Cardiac muscle cell (in vitro differentiated cells and primary cell): Measurements from ENCODE around the gene WDR19. TPM values are rescaled to one million over a fixed set of nuclear protein-coding genes. Genes with fewer than 3 reads are reported as not detected.
"Not testable (repeated sequence)": the region's sequence is repeated elsewhere in the genome, so short reads cannot be mapped to it uniquely, and the experiment has no call there.

Source experiments
- DNase-seq, 2 donors: peaks; one replicate each; pipeline versions ENCODE4 v3.0.0 to v3.0.0-alpha.2; 2010 to 2017; ENCODE audit warnings: low read depth in 1 of 2, low spot score in 1 of 2
- H3K27ac ChIP-seq: fragments of 200-600 bp; sonication (generic); 2 replicates; pipeline ENCODE4 v1.5.1; 2016
- H3K27me3 ChIP-seq: fragments of 200-600 bp; sonication (generic); 2 replicates; pipeline ENCODE4 v1.6.0; 2016; ENCODE audit warnings: control low read depth
- H3K36me3 ChIP-seq: fragments of 200-600 bp; sonication (generic); 2 replicates; pipeline ENCODE4 v1.5.1; 2016; ENCODE audit warnings: control low read depth
- H3K4me1 ChIP-seq: fragments of 200-600 bp; sonication (generic); 2 replicates; pipeline ENCODE4 v1.8.1; 2017; ENCODE audit warnings: low read depth, mild to moderate bottlenecking, mixed run types
- H3K4me3 ChIP-seq: fragments of 200-600 bp; sonication (generic); 2 replicates; pipeline ENCODE4 v1.5.1; 2016; ENCODE audit warnings: mild to moderate bottlenecking
- H3K9me3 ChIP-seq: fragments of 200-600 bp; sonication (generic); 2 replicates; pipeline ENCODE4 v1.5.1; 2017; ENCODE audit warnings: low read depth, mild to moderate bottlenecking, control low read depth
- CTCF ChIP-seq: IDR thresholded peaks from 2 replicates; pipeline ENCODE4 v1.5.1; 2012; ENCODE audit warnings: low read depth, mild to moderate bottlenecking, low read length
- polyA plus RNA-seq: library from polyadenylated mRNA; unstranded; fragments of >200 nt; fragmentation: Nextera tagmentation; extraction: Ambion mirVana; gene quantifications from 2 replicates; pipeline ENCODE4 v1.2.1, GENCODE V29; 2016
- total RNA-seq: library from RNA; depleted of rRNA; stranded (reverse); fragments of >200 nt; gene quantifications from 2 replicates; pipeline ENCODE4 v1.2.3, GENCODE V29; 2016

Gene WDR19
- total and polyA plus RNA-seq, 2 experiments from 2014 or later = 28.2 to 50.3 TPM

GRCh38 chr4:39274503-39274902 lies 92.2 kb downstream of the WDR19 start:
- Histone ChIP-seq H3K36me3 (peaks cover 36% of the 10 kb centered on the region), H3K9me3 (no peaks in the 10 kb centered on the region), H3K4me1 (no peaks in the 10 kb centered on the region), H3K27ac (no peak overlapping the region), H3K27me3 (no peaks in the 10 kb centered on the region), H3K4me3 (no peak overlapping the region)
- no peak for TF ChIP-seq CTCF
- DNase-seq = no peak

- DNase-seq, H3K27ac ChIP-seq, H3K4me3 ChIP-seq, H3K27me3 ChIP-seq, H3K9me3 ChIP-seq, H3K4me1 ChIP-seq: not testable (repeated sequence)
- H3K36me3 ChIP-seq = peaks cover 30% of the 10 kb centered on the region
Observed at GRCh38 chr4:39277661-39278060, 95.3 kb downstream of the WDR19 start.

DNA sequence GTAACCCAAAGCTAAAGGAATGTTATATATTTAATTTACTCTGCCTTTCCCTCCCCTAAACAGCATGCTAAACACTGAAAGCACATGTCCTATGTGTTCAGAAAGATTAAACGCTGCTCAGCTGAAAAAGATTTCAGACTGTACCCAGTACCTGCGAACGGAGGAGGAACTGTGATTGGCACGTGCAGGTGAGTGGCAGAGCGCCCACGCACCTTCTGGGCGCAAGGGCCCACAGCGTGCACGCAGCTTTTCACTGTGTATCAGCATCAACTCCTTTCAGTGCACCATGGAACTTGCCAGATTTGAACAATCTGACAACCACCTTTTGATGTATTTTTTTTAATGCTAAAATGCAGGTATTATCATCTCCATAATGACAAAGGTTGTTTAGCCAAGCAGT lies 96.1 kb downstream of the WDR19 start:
- no peak for DNase-seq
- Histone ChIP-seq H3K27ac (no peak overlapping the region), H3K9me3 (no peaks in the 10 kb centered on the region), H3K27me3 (no peaks in the 10 kb centered on the region), H3K4me3 (no peak overlapping the region), H3K4me1 (no peaks in the 10 kb centered on the region), H3K36me3 (peaks cover 26% of the 10 kb centered on the region)
- no peak for TF ChIP-seq CTCF

- no peak for DNase-seq
- no peak for TF ChIP-seq CTCF
- H3K9me3 ChIP-seq = no peaks in the 10 kb centered on the region
- no peaks in the 10 kb centered on the region for H3K27me3 ChIP-seq
- H3K27ac ChIP-seq = no peak overlapping the region
- peaks cover 25% of the 10 kb centered on the region for H3K36me3 ChIP-seq
- no peak overlapping the region for H3K4me3 ChIP-seq
- no peaks in the 10 kb centered on the region for H3K4me1 ChIP-seq
Observed at GRCh38 chr4:39279416-39279815, 97.1 kb downstream of the WDR19 start.

DNA sequence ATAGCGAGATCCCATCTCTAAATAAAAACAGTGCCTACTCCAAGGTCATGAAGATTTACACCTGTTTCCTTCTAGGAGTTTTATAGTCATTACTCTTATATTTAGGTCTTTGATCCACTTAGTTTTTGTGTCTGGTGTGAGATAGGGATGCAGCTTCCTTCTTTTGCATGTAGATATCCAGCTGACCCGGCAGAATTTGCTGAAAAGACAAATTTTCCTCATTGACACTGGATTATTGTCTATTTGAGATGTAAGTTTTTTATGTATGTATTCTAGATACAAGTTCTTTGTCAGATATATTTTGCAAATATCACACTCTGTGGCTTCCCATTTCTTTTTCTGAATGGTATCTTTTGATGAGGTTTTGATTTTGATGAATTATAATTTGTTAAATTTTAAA lies 98.4 kb downstream of the WDR19 start:
- no peak for DNase-seq
- Histone ChIP-seq H3K27ac (no peak overlapping the region), H3K36me3 (peaks cover 23% of the 10 kb centered on the region), H3K27me3 (no peaks in the 10 kb centered on the region), H3K4me1 (no peaks in the 10 kb centered on the region), H3K4me3 (no peak overlapping the region), H3K9me3 (no peaks in the 10 kb centered on the region)
- TF ChIP-seq CTCF = no peak

DNA sequence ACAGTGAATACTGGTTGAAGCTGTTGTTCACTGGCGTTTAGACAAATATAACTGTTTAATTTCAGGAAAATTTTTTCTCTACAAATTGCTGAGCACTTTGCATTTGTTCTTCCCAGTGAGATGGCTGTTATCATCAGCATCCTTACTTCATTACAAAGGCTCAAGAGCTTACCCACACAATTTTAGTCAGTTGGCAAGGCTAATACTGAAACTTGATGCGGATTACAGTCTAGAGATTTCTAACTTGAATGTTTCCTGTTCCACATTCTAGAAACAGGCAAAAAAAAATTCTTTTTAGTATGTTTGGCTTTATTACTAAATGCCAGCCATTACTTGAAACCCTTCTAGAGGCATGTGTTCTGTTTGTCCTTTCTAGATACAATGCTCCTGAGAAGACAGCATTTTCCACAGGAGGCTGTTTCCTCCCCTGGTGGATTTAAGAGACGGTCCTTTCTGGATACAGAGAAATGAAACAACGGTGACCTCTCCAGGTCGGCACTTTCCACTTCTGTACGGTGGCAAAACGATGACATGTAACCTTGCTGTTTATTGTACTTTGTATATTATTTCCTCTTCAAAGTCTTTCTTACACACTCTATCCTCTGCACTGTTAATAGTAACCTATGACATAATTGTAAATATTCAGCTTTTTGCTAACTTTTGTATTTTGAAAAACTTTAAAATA lies 102.9 kb downstream of the WDR19 start:
- Histone ChIP-seq H3K4me3 (no peak overlapping the region), H3K27me3 (no peaks in the 10 kb centered on the region), H3K27ac (no peak overlapping the region), H3K36me3 (peaks cover 34% of the 10 kb centered on the region), H3K9me3 (no peaks in the 10 kb centered on the region), H3K4me1 (no peaks in the 10 kb centered on the region)
- no peak for TF ChIP-seq CTCF
- DNase-seq = no peak
